IPS-15b (cell line): ENCODE results near the gene MYO5A.
A peak's percentile ranks its signal among the peaks of the same experiment; 100 is the strongest.
"Not testable (repeated sequence)": the region's sequence is repeated elsewhere in the genome, so short reads cannot be mapped to it uniquely, and the experiment has no call there.

Experiments used
- H3K27me3 ChIP-seq: one replicate; pipeline ENCODE4 v1.6.1; 2013; ENCODE audit warnings: low read length; ENCODE audit not compliant: control insufficient read depth, insufficient read depth
- H3K36me3 ChIP-seq: one replicate; pipeline ENCODE4 v1.6.1; 2013; ENCODE audit warnings: low read length; ENCODE audit not compliant: control insufficient read depth, insufficient read depth
- H3K4me1 ChIP-seq: one replicate; pipeline ENCODE4 v1.6.1; 2013; ENCODE audit warnings: mild to moderate bottlenecking, low read length; ENCODE audit not compliant: control insufficient read depth, insufficient read depth
- H3K4me3 ChIP-seq: one replicate; pipeline ENCODE4 v1.5.1; 2013; ENCODE audit warnings: low read depth, low read length
- H3K9ac ChIP-seq: one replicate; pipeline ENCODE4 v1.6.1; 2013; ENCODE audit warnings: low read depth, mild to moderate bottlenecking, low read length
- H3K9me3 ChIP-seq: one replicate; pipeline ENCODE4 v1.6.1; 2013; ENCODE audit warnings: mild to moderate bottlenecking, low read length; ENCODE audit not compliant: control insufficient read depth, insufficient read depth

MYO5A gene

DNA sequence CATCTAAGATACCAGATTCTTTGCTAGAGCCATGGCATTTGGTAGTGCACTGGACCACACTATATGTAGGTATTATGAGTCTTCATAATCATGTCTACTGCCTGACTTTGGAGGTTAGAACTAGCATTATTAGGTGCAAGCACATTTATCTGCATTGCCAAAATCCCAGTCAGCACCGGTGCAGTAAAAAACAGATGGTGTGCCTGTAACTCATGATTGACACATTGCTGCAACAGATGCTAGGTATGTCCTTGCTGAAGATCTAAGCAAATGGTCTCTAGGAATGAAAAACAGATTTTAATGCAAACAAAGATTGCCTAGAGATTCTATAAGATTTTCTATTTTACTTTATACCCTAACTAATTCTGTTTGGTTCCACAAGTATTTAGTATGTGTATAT, 47.7 kb downstream of the MYO5A start:
- H3K9ac ChIP-seq, result no peak overlapping the region
- no peaks in the 10 kb centered on the region for H3K36me3 ChIP-seq
- H3K4me1 ChIP-seq, result peaks cover 6% of the 10 kb centered on the region
- no peaks in the 10 kb centered on the region for H3K27me3 ChIP-seq
- H3K4me3 ChIP-seq, result no peak overlapping the region
- H3K9me3 ChIP-seq, result peaks cover 4% of the 10 kb centered on the region

DNA sequence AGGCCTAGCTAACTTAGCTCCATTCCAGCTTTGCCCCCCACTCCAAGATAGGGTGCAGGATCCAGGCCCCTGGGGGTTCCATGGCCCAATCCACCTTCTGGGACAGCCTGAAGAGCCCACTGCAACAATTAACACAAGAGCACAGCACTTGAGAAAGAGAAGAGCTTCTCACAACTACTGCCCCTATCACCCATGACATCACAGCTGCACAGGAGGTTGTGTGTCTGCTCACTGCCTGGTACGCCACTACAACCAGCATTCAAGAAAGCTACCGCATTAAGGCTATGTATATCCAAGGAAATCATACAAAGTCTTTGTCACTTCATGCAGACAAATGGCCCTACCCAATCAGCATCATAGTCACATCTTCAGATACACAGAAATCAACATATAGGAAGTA, 62.0 kb downstream of the MYO5A start:
- H3K4me1 ChIP-seq, result peaks cover 15% of the 10 kb centered on the region
- H3K9ac ChIP-seq, result no peak overlapping the region
- no peaks in the 10 kb centered on the region for H3K27me3 ChIP-seq
- no peaks in the 10 kb centered on the region for H3K36me3 ChIP-seq
- H3K9me3 ChIP-seq, result no peaks in the 10 kb centered on the region
- H3K4me3 ChIP-seq, result no peak overlapping the region

DNA sequence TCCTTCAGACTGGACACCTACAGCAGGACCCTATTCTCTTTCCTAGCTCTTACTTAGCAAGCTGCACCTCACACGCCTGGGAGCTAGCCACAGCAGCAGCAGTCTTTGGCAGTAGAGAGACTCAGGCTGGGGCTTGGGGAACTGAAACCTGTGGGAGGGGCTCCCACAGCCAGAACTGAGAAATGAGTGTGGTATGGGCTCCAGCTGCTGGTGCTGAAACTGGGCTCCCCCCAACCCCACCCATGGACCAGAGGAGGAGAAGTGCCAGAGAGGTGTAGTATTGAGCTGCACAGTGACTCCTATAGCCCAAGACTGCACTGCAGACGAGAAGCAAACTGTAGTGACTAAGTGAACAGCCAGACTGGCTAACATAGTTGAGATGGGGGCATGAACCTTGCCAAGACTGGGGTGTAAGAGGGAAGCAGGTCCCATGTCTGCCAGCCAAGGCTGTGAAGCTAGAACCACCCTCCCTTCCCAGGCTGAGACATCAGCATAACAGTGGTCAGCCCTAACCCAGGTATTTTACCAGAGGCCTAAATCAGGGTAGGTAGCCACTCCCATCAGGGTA, 62.5 kb downstream of the MYO5A start:
- H3K9me3 ChIP-seq, result no peaks in the 10 kb centered on the region
- H3K4me3 ChIP-seq, result no peak overlapping the region
- no peaks in the 10 kb centered on the region for H3K36me3 ChIP-seq
- H3K4me1 ChIP-seq, result peaks cover 15% of the 10 kb centered on the region
- H3K9ac ChIP-seq, result peak overlapping the region; percentile 5
- H3K27me3 ChIP-seq, result no peaks in the 10 kb centered on the region

DNA sequence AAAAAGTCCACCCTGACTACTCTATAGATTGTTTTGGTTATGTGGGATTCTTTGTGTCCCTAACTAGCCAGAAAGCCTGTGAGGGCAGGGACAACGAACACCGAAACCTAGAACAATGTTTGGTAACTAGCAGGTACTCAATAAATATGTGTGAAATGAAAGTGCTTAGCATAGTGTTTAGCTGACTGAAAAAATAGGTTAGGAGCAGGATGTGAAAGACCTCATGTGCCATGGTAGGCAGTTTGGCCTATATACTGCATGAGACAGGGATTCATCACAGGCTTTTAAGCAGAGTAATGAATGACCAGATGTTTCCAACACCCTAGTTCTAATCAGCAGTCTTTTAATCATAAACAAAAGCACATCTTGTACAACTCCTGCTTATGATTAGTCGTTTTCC, 64.2 kb downstream of the MYO5A start:
- no peak overlapping the region for H3K4me3 ChIP-seq
- no peaks in the 10 kb centered on the region for H3K36me3 ChIP-seq
- H3K27me3 ChIP-seq, result no peaks in the 10 kb centered on the region
- H3K4me1 ChIP-seq, result peaks cover 15% of the 10 kb centered on the region
- no peaks in the 10 kb centered on the region for H3K9me3 ChIP-seq
- no peak overlapping the region for H3K9ac ChIP-seq

DNA sequence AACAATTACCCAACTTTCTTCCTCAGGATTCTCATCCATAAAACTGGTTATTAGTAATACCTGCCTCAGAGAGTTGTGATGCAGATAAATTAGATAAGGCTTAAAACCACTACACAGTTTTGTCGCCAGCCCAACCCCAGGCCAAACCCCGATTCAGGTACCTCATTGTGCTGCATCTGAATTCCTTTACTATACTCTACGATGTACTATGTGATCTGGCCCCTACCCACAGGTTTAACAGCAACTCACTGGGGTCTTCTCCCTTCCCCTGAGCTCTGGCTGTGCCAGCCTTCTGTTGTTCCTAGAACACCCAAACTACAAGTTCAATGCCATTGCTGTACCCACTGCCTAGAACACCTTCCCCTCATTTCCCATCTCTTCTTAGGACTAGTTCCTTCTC, 64.6 kb downstream of the MYO5A start:
- Histone ChIP-seq H3K27me3 (no peaks in the 10 kb centered on the region), H3K9me3 (no peaks in the 10 kb centered on the region), H3K4me1 (peaks cover 15% of the 10 kb centered on the region), H3K36me3 (no peaks in the 10 kb centered on the region), H3K4me3 (no peak overlapping the region), H3K9ac (no peak overlapping the region)

DNA sequence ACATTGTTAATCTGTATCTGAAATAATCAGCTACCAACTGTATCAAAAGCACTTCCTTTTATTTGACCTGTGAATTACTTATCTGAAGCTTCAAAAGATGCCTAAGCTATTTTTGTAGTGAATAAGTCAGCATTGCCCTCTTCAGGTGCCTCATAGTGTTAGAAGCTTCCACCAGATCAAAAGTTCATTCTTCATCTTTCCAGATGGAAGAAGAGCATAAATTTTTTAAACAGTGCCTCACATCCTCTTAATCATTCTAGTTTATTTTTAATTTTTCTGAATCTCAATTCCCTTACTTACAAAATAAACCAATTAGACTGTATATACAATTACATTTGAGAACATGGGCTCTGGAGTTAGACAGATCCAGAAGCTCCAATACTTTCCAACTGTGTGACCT, 65.0 kb downstream of the MYO5A start:
- no peaks in the 10 kb centered on the region for H3K9me3 ChIP-seq
- H3K4me3 ChIP-seq, result no peak overlapping the region
- H3K27me3 ChIP-seq, result no peaks in the 10 kb centered on the region
- no peaks in the 10 kb centered on the region for H3K36me3 ChIP-seq
- no peak overlapping the region for H3K9ac ChIP-seq
- peaks cover 15% of the 10 kb centered on the region for H3K4me1 ChIP-seq

DNA sequence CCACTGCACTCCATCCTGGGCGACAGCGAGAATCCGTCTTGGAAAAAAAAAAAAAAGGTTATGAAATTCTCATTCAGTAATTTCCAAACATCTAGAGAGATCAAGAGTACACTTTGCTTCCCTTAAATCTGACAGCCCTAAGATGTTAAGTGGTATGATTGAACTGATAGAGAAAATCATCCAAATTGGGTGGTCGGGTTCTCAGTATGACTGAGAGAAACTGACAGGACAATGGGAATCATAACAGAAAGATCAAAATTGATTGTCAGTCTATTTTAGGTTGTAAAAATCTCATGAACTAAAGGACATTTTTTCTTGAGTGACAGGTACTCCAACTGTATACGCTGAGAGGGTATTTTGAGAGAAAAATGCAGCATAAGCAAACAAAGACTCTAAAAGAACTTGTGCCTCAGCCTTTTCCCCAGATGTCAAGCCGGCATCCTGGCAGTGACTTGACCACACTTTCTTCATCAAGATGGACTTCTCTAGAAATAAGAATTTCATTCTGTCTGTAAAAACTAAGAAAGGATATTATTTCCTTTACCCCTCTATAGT, 65.8 kb downstream of the MYO5A start:
- peaks cover 15% of the 10 kb centered on the region for H3K4me1 ChIP-seq
- H3K9ac ChIP-seq, result no peak overlapping the region
- H3K36me3 ChIP-seq, result no peaks in the 10 kb centered on the region
- H3K27me3 ChIP-seq, result no peaks in the 10 kb centered on the region
- H3K4me3 ChIP-seq, result no peak overlapping the region
- H3K9me3 ChIP-seq, result no peaks in the 10 kb centered on the region

DNA sequence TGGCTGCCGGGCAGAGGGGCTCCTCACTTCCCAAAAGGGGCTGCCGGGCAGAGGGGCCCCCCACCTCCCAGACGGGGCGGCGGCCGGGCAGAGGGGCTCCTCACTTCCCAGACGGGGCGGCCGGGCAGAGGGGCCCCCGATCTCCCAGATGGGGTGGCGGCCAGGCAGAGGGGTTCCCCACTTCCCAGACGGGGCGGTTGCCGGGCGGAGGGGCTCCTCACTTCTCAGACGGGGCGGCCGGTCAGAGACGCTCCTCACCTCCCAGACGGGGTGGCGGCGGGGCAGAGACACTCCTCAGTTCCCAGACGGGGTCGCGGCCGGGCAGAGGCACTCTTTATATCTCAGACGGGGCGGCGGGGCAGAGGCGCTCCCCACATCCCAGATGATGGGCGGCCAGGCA, 69.0 kb downstream of the MYO5A start:
- H3K27me3 ChIP-seq, result not testable (repeated sequence)

DNA sequence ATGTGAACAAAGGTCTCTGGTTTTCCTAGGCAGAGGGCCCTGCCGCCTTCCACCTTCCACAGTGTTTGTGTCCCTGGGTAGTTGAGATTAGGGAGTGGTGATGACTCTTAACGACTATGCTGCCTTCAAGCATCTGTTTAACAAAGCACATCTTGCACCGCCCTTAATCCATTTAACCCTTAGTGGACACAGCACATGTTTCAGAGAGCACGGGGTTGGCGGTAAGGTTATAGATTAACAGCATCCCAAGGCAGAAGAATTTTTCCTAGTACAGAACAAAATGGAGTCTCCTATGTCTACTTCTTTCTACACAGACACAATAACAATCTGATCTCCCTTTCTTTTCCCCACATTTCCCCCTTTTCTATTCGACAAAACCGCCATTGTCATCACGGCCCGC, 69.4 kb downstream of the MYO5A start:
- H3K9ac ChIP-seq, H3K9me3 ChIP-seq, H3K36me3 ChIP-seq, H3K4me3 ChIP-seq, H3K27me3 ChIP-seq, H3K4me1 ChIP-seq: not testable (repeated sequence)

More for the DNA sequence above, 69.0 kb downstream of the MYO5A start:
- not testable (repeated sequence) for H3K9me3 ChIP-seq, H3K36me3 ChIP-seq, H3K4me3 ChIP-seq, H3K9ac ChIP-seq, H3K4me1 ChIP-seq

DNA sequence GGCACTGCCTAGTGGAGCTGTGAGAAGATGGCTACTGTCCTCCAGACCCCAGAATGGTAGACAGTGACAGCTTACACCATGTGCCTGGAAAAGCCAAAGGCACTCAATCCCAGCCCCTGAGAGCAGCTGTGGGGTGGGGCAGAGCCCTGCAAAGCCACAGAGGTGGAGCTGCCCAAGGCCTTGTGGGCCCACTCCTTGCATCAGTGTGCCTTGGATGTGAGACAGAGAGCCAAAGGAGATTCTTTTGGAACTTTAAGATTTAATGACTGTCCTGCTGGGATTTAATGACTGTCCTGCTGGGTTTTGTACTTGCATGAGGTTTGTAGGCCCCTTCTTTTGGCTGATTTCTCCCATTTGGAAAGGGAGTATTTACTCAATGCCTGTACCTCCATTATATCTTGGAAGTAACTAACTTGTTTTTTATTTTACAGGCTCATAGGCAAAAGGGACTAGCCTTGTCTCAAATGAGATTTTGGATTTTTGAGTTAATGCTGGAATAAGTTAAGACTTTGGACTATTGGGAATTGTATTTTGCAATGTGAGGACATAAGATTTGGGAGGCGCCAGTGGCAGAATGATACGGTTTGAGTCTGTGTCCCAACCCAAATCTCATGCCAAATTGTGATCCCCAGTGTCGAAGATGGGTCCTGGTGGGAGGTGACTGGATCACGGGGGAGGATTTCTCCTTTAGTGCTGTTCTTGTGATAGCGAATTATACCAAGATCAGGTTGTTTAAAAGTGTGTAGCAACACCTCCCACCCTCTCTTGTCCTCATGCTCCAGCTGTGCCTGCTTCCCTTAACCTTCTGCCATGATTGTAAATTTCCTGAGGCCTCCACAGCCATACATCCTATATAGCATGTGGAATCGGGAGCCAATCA, 80.4 kb downstream of the MYO5A start:
- Histone ChIP-seq H3K27me3 (no peaks in the 10 kb centered on the region), H3K4me3 (no peak overlapping the region), H3K4me1 (peaks cover 5% of the 10 kb centered on the region), H3K9me3 (peaks cover 12% of the 10 kb centered on the region), H3K9ac (no peak overlapping the region), H3K36me3 (peaks cover 3% of the 10 kb centered on the region)

DNA sequence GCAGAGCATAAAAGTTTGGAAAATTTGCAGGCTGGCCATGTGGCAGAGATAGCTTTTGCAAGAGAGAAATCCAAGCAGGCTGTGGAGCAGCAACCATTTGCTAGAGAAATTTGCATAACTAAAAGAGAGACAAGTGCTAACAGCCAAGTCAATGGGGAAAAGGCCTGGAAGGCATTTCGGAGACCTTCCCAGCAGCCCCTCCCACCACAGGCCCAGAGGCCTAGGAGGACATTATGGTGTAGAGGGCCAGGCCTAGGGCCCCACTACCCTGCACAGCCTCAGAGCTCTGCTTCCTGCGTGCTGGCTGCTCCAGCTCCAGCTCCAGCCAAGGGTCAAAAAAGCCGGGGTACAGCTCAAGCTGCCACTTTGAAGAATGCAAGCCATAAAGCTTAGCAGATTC, 82.7 kb downstream of the MYO5A start:
- Histone ChIP-seq H3K27me3 (no peaks in the 10 kb centered on the region), H3K4me1 (peaks cover 5% of the 10 kb centered on the region), H3K9me3 (peaks cover 12% of the 10 kb centered on the region)

DNA sequence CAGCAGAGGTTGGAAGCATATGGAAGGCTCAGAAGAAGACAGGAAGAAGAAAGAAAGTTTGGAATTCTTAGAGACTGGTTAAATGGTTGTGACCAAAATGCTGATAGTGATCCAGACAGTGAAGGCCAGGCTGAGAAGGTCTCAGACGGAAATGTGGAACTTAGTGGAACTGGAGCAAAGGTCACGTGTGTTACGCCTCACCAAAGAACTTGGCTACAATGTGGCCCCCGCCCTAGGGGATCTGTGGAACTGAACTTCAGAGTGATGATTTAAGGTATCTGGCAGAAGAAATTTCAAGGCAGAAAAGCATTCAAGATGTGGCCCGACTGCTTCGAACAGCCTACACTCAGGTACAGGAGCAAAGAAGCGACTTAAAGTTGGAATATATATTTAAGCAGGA, 83.1 kb downstream of the MYO5A start:
- Histone ChIP-seq H3K4me3 (no peak overlapping the region), H3K9me3 (peaks cover 12% of the 10 kb centered on the region), H3K9ac (no peak overlapping the region), H3K4me1 (peaks cover 5% of the 10 kb centered on the region), H3K36me3 (peaks cover 3% of the 10 kb centered on the region), H3K27me3 (no peaks in the 10 kb centered on the region)

More for the DNA sequence above, 82.7 kb downstream of the MYO5A start:
- Histone ChIP-seq H3K36me3 (peaks cover 3% of the 10 kb centered on the region), H3K4me3 (no peak overlapping the region), H3K9ac (no peak overlapping the region)
